WTC11 (cell line): ENCODE data around the gene ARID4B.

Experiments
- CBFB ChIP-seq: sonication (generic); formaldehyde crosslinking; IDR thresholded peaks from 2 replicates; pipeline ENCODE4 v1.8.1; 2022; ENCODE audit warnings: mild to moderate bottlenecking, low read depth, missing genetic modification reagents
- CTCF ChIP-seq: fragments of 200-600 bp; IDR thresholded peaks from 2 replicates; pipeline ENCODE4 v1.8.0; 2022; ENCODE audit warnings: antibody characterized with exemption
- ERG ChIP-seq: fragments of 250-450 bp; sonication (Bioruptor Pico); IDR thresholded peaks from 2 replicates; pipeline ENCODE4 v1.8.0; 2021; ENCODE audit warnings: mild to moderate bottlenecking
- ESRRA ChIP-seq: sonication (generic); formaldehyde crosslinking; IDR thresholded peaks from 2 replicates; pipeline ENCODE4 v1.8.1; 2022; ENCODE audit warnings: mild to moderate bottlenecking, missing genetic modification reagents, borderline replicate concordance
- IRF1 ChIP-seq: sonication (generic); formaldehyde crosslinking; IDR thresholded peaks from 2 replicates; pipeline ENCODE4 v1.8.0; 2023; ENCODE audit warnings: missing genetic modification reagents
- NR1H2 ChIP-seq: sonication (generic); formaldehyde crosslinking; IDR thresholded peaks from 2 replicates; pipeline ENCODE4 v1.9.0; 2021; ENCODE audit warnings: mild to moderate bottlenecking, moderate library complexity, missing genetic modification reagents
- SMAD4 ChIP-seq: sonication (generic); formaldehyde crosslinking; IDR thresholded peaks from 2 replicates; pipeline ENCODE4 v1.8.0; 2022; ENCODE audit warnings: mild to moderate bottlenecking, missing genetic modification reagents

GRCh38 chr1:235211517-235211916 is 116.5 kb downstream of the ARID4B start:
- no peak for TF ChIP-seq CTCF
- TF ChIP-seq ERG (CRISPR knock-in tag): no peak
- no peak for TF ChIP-seq SMAD4
- no peak for TF ChIP-seq CBFB (CRISPR knock-in tag)
- no peak for TF ChIP-seq NR1H2 (CRISPR knock-in tag)
- no peak for TF ChIP-seq IRF1
- no peak for TF ChIP-seq ESRRA (CRISPR knock-in tag)
